Neural cell (in vitro differentiated cells): ENCODE measurements around the gene KIZ.

Experiments
- CTCF ChIP-seq: fragments of 450-650 bp; IDR thresholded peaks from 2 replicates; pipeline ENCODE4 v1.5.1; 2014; ENCODE audit warnings: antibody characterized with exemption, mild to moderate bottlenecking, moderate library complexity; ENCODE audit not compliant: poor library complexity, severe bottlenecking
- EP300 ChIP-seq: fragments of 450-650 bp; conservative IDR thresholded peaks from 2 replicates; pipeline ENCODE4 v1.6.1; 2014; ENCODE audit warnings: antibody characterized with exemption, mild to moderate bottlenecking, moderate library complexity; ENCODE audit not compliant: poor library complexity, severe bottlenecking
- EZH2 ChIP-seq: fragments of 200-600, 300-800 bp; shearing (Covaris generic), sonication (generic); IDR thresholded peaks from 2 replicates; pipeline ENCODE4 v1.6.1; 2014; ENCODE audit warnings: antibody characterized with exemption, low read length, borderline replicate concordance, mild to moderate bottlenecking; ENCODE audit not compliant: insufficient read depth, poor library complexity, severe bottlenecking
- MXI1 ChIP-seq: fragments of 450-650 bp; conservative IDR thresholded peaks from 2 replicates; pipeline ENCODE4 v1.6.1; 2014; ENCODE audit warnings: antibody characterized with exemption, mild to moderate bottlenecking; ENCODE audit not compliant: poor library complexity, severe bottlenecking
- POLR2AphosphoS5 ChIP-seq: IDR thresholded peaks from 2 replicates; pipeline ENCODE4 v1.6.1; 2012
- RAD21 ChIP-seq: fragments of 450-650 bp; conservative IDR thresholded peaks from 2 replicates; pipeline ENCODE4 v1.6.1; 2014; ENCODE audit warnings: antibody characterized with exemption, mild to moderate bottlenecking, moderate library complexity
- REST ChIP-seq: IDR thresholded peaks from 2 replicates; pipeline ENCODE4 v1.6.1; 2012; ENCODE audit warnings: borderline replicate concordance
- SMC3 ChIP-seq: fragments of 450-650 bp; conservative IDR thresholded peaks from 2 replicates; pipeline ENCODE4 v1.6.1; 2014; ENCODE audit warnings: antibody characterized with exemption, mild to moderate bottlenecking, moderate library complexity; ENCODE audit not compliant: poor library complexity
- TAF1 ChIP-seq: IDR thresholded peaks from 2 replicates; pipeline ENCODE4 v1.6.1; 2012; ENCODE audit warnings: low read depth

GRCh38 chr20:21104921-21105320 lies 21.0 kb upstream of the KIZ start:
- TF ChIP-seq EP300 (no peak), CTCF (no peak), EZH2 (peak; percentile 19), RAD21 (no peak), POLR2AphosphoS5 (no peak), MXI1 (no peak), SMC3 (no peak), TAF1 (no peak), REST (no peak)
